ENCODE measurements around the gene FDXR.

Gene FDXR

GRCh38 chr17:74859459-74860228 is 13.2 kb downstream of the FDXR start, which contains the start of gene GRIN2C:
TSS of gene GRIN2C (minus strand) at chr17:74859885. CDS start at chr17:74855092, 4,793 bp downstream.
- no peak within 1 kb of the TSS for H3K4me3 ChIP-seq (ENCODE audit: low read length)
- TF ChIP-seq, protein P1, sequence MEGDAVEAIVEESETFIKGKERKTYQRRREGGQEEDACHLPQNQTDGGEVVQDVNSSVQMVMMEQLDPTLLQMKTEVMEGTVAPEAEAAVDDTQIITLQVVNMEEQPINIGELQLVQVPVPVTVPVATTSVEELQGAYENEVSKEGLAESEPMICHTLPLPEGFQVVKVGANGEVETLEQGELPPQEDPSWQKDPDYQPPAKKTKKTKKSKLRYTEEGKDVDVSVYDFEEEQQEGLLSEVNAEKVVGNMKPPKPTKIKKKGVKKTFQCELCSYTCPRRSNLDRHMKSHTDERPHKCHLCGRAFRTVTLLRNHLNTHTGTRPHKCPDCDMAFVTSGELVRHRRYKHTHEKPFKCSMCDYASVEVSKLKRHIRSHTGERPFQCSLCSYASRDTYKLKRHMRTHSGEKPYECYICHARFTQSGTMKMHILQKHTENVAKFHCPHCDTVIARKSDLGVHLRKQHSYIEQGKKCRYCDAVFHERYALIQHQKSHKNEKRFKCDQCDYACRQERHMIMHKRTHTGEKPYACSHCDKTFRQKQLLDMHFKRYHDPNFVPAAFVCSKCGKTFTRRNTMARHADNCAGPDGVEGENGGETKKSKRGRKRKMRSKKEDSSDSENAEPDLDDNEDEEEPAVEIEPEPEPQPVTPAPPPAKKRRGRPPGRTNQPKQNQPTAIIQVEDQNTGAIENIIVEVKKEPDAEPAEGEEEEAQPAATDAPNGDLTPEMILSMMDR (conservative IDR thresholded peaks at IDR 0.05; ENCODE audit: low read length), result no peak
- no peak for DNase-seq (ENCODE audit: low read depth)

DNA sequence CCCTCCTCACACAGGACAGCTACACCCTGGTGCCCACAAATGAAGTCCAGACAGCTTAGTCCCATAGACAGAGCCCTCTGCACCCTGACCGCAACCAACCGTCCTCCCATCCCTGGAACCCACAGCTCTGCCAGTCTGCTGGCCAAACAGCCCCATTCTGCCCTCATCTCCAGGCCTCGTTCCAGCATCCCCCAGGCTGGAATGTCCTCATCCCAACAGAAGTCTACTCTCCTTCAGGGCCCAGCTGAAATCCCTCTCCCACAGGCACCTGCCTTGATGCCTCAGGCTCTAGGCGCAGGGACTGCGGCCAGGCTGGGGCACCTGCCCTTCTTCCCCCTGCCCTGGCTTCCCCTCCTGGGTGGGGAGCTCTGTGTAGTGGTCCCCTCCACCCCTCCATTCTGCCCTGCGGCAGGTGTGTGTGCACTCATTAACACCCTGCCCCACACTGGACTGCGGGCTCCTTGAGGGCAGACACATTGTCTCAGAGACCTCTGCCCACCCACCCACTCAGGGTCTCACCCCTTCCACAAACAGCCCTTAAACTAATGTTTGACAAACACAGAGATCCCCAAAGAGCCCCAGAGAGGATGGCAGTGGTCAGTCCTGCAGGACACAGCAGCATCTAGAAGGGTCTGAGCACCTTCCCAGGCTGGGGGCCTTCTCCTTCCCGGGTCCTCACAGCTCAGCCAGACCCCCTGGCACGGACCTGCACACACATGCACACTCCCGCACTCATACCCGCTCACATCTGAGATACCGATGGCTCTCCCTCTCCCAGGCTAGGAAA is 13.9 kb downstream of the FDXR start:
- H3K4me3 ChIP-seq (ENCODE audit: low read length), result no peak overlapping the region
- TF ChIP-seq, protein P1 (conservative IDR thresholded peaks at IDR 0.05; ENCODE audit: low read length), result no peak
- DNase-seq (ENCODE audit: low read depth), result peak; percentile 48

- TF ChIP-seq, protein P1 (conservative IDR thresholded peaks at IDR 0.05; ENCODE audit: low read length), result no peak
- DNase-seq (ENCODE audit: low read depth), result no peak
- H3K4me3 ChIP-seq (ENCODE audit: low read length), result no peak overlapping the region
These were observed 15.6 kb downstream of the FDXR start for GRCh38 chr17:74857191-74857590.

DNA sequence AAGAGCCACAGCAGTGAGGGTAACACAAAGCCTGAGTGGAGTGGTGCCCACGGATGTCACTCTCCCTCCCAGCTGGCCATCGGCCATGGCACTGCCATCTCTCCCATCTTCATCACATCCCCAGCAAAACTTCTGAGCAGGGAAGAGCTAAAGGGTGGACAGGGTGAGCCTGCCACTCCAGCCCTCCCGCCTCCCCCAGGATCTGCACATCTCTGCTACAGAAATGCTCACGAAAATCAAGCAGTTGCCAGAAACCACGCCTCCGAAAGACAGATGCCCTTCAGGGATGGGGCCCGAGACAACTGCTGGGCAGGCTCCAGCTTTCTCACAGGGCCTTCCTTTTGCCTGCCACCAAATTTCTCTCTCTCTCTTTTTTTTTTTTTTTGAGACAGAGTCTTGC is 16.7 kb downstream of the FDXR start:
- H3K4me3 ChIP-seq (ENCODE audit: low read length), result no peak overlapping the region
- TF ChIP-seq, protein P1 (conservative IDR thresholded peaks at IDR 0.05; ENCODE audit: low read length), result no peak
- DNase-seq (ENCODE audit: low read depth), result no peak

- no peak for DNase-seq (ENCODE audit: low read depth)
- no peak overlapping the region for H3K4me3 ChIP-seq (ENCODE audit: low read length)
- TF ChIP-seq, protein P1 (conservative IDR thresholded peaks at IDR 0.05; ENCODE audit: low read length), result no peak
These were observed 17.5 kb downstream of the FDXR start for GRCh38 chr17:74855323-74855722.

GRCh38 chr17:74854792-74855191 is 18.0 kb downstream of the FDXR start:
- TF ChIP-seq, protein P1 (conservative IDR thresholded peaks at IDR 0.05; ENCODE audit: low read length), result no peak
- no peak for DNase-seq (ENCODE audit: low read depth)
- H3K4me3 ChIP-seq (ENCODE audit: low read length), result no peak overlapping the region

Measured in AG10803 (cell line).